Measurements from ENCODE around the gene PPP1R9B.

GRCh38 chr17:50135316-50136095 lies 15.0 kb downstream of the PPP1R9B start:
- TF ChIP-seq CTCF (IDR thresholded peaks at IDR 0.05) (no peak), POLR2AphosphoS5 (IDR thresholded peaks at IDR 0.05) (no peak)

Measured in breast epithelium (tissue), 3 donors.